Urinary bladder (tissue), 4 donors: Measurements from ENCODE around the gene RAB21. TPM values are rescaled to one million over a fixed set of nuclear protein-coding genes. Genes with fewer than 3 reads are reported as not detected.

ENCODE experiments used
- DNase-seq: peaks from one replicate; pipeline ENCODE4 v3.0.0-alpha.2; 2015; ENCODE audit errors: extremely low spot score
- H3K27ac ChIP-seq: one replicate; pipeline ENCODE4 v1.5.1; 2013; ENCODE audit warnings: low read depth, mild to moderate bottlenecking, moderate library complexity
- H3K36me3 ChIP-seq: one replicate; pipeline ENCODE4 v1.6.1; 2013; ENCODE audit warnings: mild to moderate bottlenecking, moderate library complexity; ENCODE audit not compliant: insufficient read depth
- H3K4me1 ChIP-seq: one replicate; pipeline ENCODE4 v1.6.1; 2013; ENCODE audit warnings: mild to moderate bottlenecking, moderate library complexity; ENCODE audit not compliant: insufficient read depth
- H3K4me3 ChIP-seq: one replicate; pipeline ENCODE4 v1.5.1; 2013; ENCODE audit warnings: low read depth, low read length
- WGBS: extraction: QIAGEN DNeasy Blood & Tissue Kit; methylation state at CpG from one replicate; pipeline ENCODE4 v1.1.7; 2013; 5-methylcytosine and 5-hydroxymethylcytosine counted together
- polyA plus RNA-seq: library from polyadenylated mRNA; stranded (reverse); fragments of 200-250 nt; gene quantifications from one replicate; pipeline ENCODE4 v1.2.3, GENCODE V29; 2013
- total RNA-seq: library from RNA; depleted of rRNA; stranded (reverse); fragments of >200 nt; gene quantifications from one replicate; pipeline ENCODE4 v1.2.3, GENCODE V29; 2014
- donor health status: healthy with polysubstance abuse.
- donor health status: healthy.

RAB21 gene
- total and polyA plus RNA-seq, 2 donors, result 34.7 to 45.0 TPM

DNA sequence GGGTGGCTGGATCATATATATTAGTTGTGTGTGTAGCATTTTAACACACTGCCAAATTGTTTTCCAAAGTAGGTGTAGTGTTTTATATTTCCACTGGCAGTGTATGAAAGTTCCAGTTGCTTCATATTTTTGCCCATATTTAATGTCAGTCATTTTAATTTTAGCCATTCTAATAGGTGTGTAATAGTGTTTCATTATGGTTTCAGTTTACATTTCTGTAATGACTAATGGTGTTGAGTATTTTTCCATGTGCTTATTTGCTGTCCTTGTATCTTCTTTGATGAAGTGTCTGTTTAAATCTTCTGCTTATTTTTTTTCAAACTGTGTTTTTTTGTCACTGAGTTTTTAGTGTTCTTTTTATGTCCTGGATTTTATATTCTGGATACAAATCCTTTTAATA lies 93.5 kb downstream of the RAB21 start:
- Histone ChIP-seq H3K36me3 (no peaks in the 10 kb centered on the region), H3K4me1 (no peaks in the 10 kb centered on the region), H3K27ac (no peak overlapping the region), H3K4me3 (no peak overlapping the region)
- no peak for DNase-seq

DNA sequence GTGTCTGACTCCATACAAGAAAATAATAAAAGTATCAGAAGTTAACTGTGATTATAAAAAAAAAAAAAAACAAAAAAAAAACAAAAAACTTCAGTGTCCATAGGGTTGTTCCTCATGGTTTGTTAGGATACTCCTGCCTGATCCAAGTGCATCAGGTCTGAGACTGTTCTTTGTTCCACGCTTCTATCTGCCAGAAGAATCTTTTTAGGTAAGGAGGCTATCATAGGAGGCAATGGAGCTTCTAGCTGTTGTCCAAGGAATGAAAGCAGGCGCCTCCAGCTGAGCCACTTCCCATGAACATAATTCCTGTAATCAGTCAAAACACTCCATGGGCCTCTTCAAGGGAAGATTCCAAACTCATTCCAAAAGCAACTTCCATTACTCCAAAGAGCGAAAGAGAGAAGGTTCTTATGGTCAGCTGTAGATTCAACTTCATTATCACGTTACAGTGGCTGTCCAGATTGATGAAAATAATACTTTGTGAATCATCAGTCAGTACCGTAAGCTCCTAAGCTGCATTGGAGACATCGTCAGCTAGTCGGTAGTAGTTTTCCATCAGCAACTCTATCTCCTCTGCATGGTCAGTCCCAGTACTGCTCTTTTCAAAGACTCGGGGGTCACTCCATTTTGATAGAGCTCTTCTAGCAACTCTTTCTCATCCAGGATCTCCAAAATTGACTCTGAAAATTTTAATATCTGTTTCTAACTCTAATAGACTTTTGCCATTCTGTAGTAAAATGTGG lies 94.6 kb downstream of the RAB21 start:
- H3K36me3 ChIP-seq, result no peaks in the 10 kb centered on the region
- WGBS, result 96% methylated on average over 8 of the region's 8 CpGs
- H3K4me3 ChIP-seq, result no peak overlapping the region
- DNase-seq, result no peak
- H3K27ac ChIP-seq, result no peak overlapping the region
- no peaks in the 10 kb centered on the region for H3K4me1 ChIP-seq

Other genes starting within 250 kb of the RAB21 start
- gene ZFC3H1, start 91.0 kb upstream of the RAB21 start, total RNA-seq, result 109 TPM
- gene ZFC3H1, start 91.0 kb upstream of the RAB21 start, polyA plus RNA-seq, result 16.9 TPM
- 15.9 TPM for gene THAP2, start 90.6 kb upstream of the RAB21 start, total RNA-seq
- gene THAP2, start 90.6 kb upstream of the RAB21 start, polyA plus RNA-seq, result 3.1 TPM
- 42.0 TPM for gene TMEM19, start 68.8 kb upstream of the RAB21 start, total RNA-seq
- gene TMEM19, start 68.8 kb upstream of the RAB21 start, polyA plus RNA-seq, result 13.5 TPM
- 69.0 TPM for gene TBC1D15, start 84.9 kb downstream of the RAB21 start, total RNA-seq
- 29.3 TPM for gene TBC1D15, start 84.9 kb downstream of the RAB21 start, polyA plus RNA-seq
- gene TPH2, start 184.0 kb downstream of the RAB21 start, total RNA-seq, result not detected
- not detected for gene TPH2, start 184.0 kb downstream of the RAB21 start, polyA plus RNA-seq